Urinary bladder (tissue), 2 donors: ENCODE data around the gene DRC7. TPM values are rescaled to one million over a fixed set of nuclear protein-coding genes. Genes with fewer than 3 reads are reported as not detected.

Experiments
- polyA plus RNA-seq: library from polyadenylated mRNA; stranded (reverse); fragments of 200-250 nt; gene quantifications from one replicate; pipeline ENCODE4 v1.2.3, GENCODE V29; 2013
- small RNA-seq: library from RNA; depleted of rRNA; stranded (forward); fragments of <200 nt; gene quantifications from one replicate; pipeline ENCODE3, GENCODE V24; 2014
- total RNA-seq: library from RNA; depleted of rRNA; stranded (reverse); fragments of >200 nt; gene quantifications from one replicate; pipeline ENCODE4 v1.2.3, GENCODE V29; 2014
- donor health status: healthy.

Gene DRC7
- total and polyA plus RNA-seq, 2 donors = not detected

Small RNA genes within 50 kb of the gene (small RNA-seq; reads per million reads assigned to genes)
- not detected for gene MIR6772

Other genes with a start within 250 kb of the DRC7 start
- 38.6 TPM for gene CIAPIN1, start 247.4 kb upstream of the DRC7 start, total RNA-seq
- gene CIAPIN1, start 247.4 kb upstream of the DRC7 start, polyA plus RNA-seq = 24.6 TPM
- gene COQ9, start 247.3 kb upstream of the DRC7 start, total RNA-seq = 37.0 TPM
- 97.6 TPM for gene COQ9, start 247.3 kb upstream of the DRC7 start, polyA plus RNA-seq
- gene POLR2C, start 232.1 kb upstream of the DRC7 start, total RNA-seq = 54.9 TPM
- gene POLR2C, start 232.1 kb upstream of the DRC7 start, polyA plus RNA-seq = 75.1 TPM
- gene DOK4, start 208.3 kb upstream of the DRC7 start, total RNA-seq = 11.8 TPM
- 21.3 TPM for gene DOK4, start 208.3 kb upstream of the DRC7 start, polyA plus RNA-seq
- 12.7 TPM for gene CCDC102A, start 158.2 kb upstream of the DRC7 start, total RNA-seq
- 25.6 TPM for gene CCDC102A, start 158.2 kb upstream of the DRC7 start, polyA plus RNA-seq
- gene ADGRG5, start 152.2 kb upstream of the DRC7 start, total RNA-seq = 0.21 TPM
- gene ADGRG5, start 152.2 kb upstream of the DRC7 start, polyA plus RNA-seq = 0.22 TPM
- gene ADGRG1, start 66.2 kb upstream of the DRC7 start, total RNA-seq = 11.5 TPM
- gene ADGRG1, start 66.2 kb upstream of the DRC7 start, polyA plus RNA-seq = 36.1 TPM
- gene ADGRG3, start 26.5 kb upstream of the DRC7 start, total RNA-seq = 1.2 TPM
- 1.5 TPM for gene ADGRG3, start 26.5 kb upstream of the DRC7 start, polyA plus RNA-seq
- 11.9 TPM for gene KATNB1, start 41.0 kb downstream of the DRC7 start, total RNA-seq
- gene KATNB1, start 41.0 kb downstream of the DRC7 start, polyA plus RNA-seq = 15.0 TPM
- gene KIFC3, start 107.7 kb downstream of the DRC7 start, total RNA-seq = 22.7 TPM
- 23.7 TPM for gene KIFC3, start 107.7 kb downstream of the DRC7 start, polyA plus RNA-seq